HepG2 (cell line): ENCODE results near the gene TLCD5. TPM values are rescaled to one million over a fixed set of nuclear protein-coding genes. Genes with fewer than 3 reads are reported as not detected.

Experiments used
- AHDC1 ChIP-seq: sonication (generic); formaldehyde crosslinking; IDR thresholded peaks from 2 replicates; pipeline ENCODE4 v1.5.1; 2020; ENCODE audit warnings: mild to moderate bottlenecking, missing genetic modification reagents, borderline replicate concordance
- HMGXB3 ChIP-seq: sonication (generic); formaldehyde crosslinking; IDR thresholded peaks from 2 replicates; pipeline ENCODE4 v1.4.0; 2020; ENCODE audit warnings: missing genetic modification reagents, borderline replicate concordance
- HOXA7 ChIP-seq: sonication (generic); formaldehyde crosslinking; IDR thresholded peaks from 2 replicates; pipeline ENCODE4 v1.8.1; 2022; ENCODE audit warnings: mild to moderate bottlenecking, missing genetic modification reagents, moderate library complexity
- NR2F2 ChIP-seq: IDR thresholded peaks from 2 replicates; pipeline ENCODE4 v1.6.1; 2012; ENCODE audit warnings: low read depth, inconsistent platforms, borderline replicate concordance
- PCBP1 ChIP-seq: fragments of 200-400 bp; formaldehyde crosslinking; IDR thresholded peaks from 2 replicates; pipeline ENCODE4 v1.6.1; 2017; ENCODE audit warnings: mild to moderate bottlenecking, low read depth, low read length, borderline replicate concordance
- SKIL ChIP-seq: sonication (generic); formaldehyde crosslinking; IDR thresholded peaks from 2 replicates; pipeline ENCODE4 v1.8.0; 2022; ENCODE audit warnings: missing genetic modification reagents, mild to moderate bottlenecking, moderate library complexity, borderline replicate concordance
- SOX6 ChIP-seq, 2 experiments: fragments of 450-650 bp in 1 of 2; sonication (generic) in 1 of 2; formaldehyde crosslinking in 1 of 2; IDR thresholded peaks; 2 replicates each; pipeline versions ENCODE4 v1.4.0 to v1.6.1; 2017 to 2020; ENCODE audit warnings: antibody characterized with exemption in 1 of 2, mild to moderate bottlenecking in 1 of 2, missing genetic modification reagents in 1 of 2
- ZFP36L1 ChIP-seq: sonication (generic); formaldehyde crosslinking; IDR thresholded peaks from 2 replicates; pipeline ENCODE4 v1.8.0; 2022; ENCODE audit warnings: mild to moderate bottlenecking, missing genetic modification reagents, moderate library complexity
- ZKSCAN5 ChIP-seq: sonication (generic); formaldehyde crosslinking; IDR thresholded peaks from 2 replicates; pipeline ENCODE4 v1.5.1; 2020; ENCODE audit warnings: mild to moderate bottlenecking, missing genetic modification reagents
- ZNF20 ChIP-seq: sonication (generic); formaldehyde crosslinking; IDR thresholded peaks from 2 replicates; pipeline ENCODE4 v1.4.0; 2020; ENCODE audit warnings: mild to moderate bottlenecking, moderate library complexity, missing genetic modification reagents
- polyA plus RNA-seq, 8 experiments: library from polyadenylated mRNA; depleted of rRNA in 3 of 8; stranded (reverse) in 7 of 8; unstranded in 1 of 8; fragments of >200 nt; fragmentation: Illumina TruSeq in 4 of 8; extraction: Trizol in 4 of 8; gene quantifications; 2 replicates each; pipeline versions ENCODE4 v1.2.1 to v1.2.3, GENCODE V29; 2011 to 2016; ENCODE audit warnings: low read depth in 4 of 8, missing spikeins in 1 of 8, mixed read lengths in 1 of 8; ENCODE audit not compliant: insufficient read depth in 1 of 8
- total RNA-seq, 5 experiments: library from RNA; depleted of rRNA; stranded (reverse); fragments of >200 nt; fragmentation: Illumina TruSeq; extraction: Trizol; gene quantifications; 2 replicates each; pipeline ENCODE4 v1.2.3, GENCODE V29; 2016; ENCODE audit warnings: low read depth in 1 of 5
- TF ChIP-seq, protein P1 (sequence below): sonication (generic); formaldehyde crosslinking; IDR thresholded peaks from 2 replicates; pipeline ENCODE4 v1.4.0; 2020; ENCODE audit warnings: missing genetic modification reagents, mild to moderate bottlenecking, borderline replicate concordance
- TF ChIP-seq, protein P2 (sequence below): IDR thresholded peaks from 2 replicates; pipeline ENCODE4 v1.6.1; 2016; ENCODE audit warnings: missing genetic modification reagents, missing compliant biosample characterization

TLCD5 gene
- total and polyA plus RNA-seq, 2 of the 13 experiments (the other 11 are each of a cell fraction or from before 2014, with no cell fraction given) = 6.1 to 7.6 TPM

DNA sequence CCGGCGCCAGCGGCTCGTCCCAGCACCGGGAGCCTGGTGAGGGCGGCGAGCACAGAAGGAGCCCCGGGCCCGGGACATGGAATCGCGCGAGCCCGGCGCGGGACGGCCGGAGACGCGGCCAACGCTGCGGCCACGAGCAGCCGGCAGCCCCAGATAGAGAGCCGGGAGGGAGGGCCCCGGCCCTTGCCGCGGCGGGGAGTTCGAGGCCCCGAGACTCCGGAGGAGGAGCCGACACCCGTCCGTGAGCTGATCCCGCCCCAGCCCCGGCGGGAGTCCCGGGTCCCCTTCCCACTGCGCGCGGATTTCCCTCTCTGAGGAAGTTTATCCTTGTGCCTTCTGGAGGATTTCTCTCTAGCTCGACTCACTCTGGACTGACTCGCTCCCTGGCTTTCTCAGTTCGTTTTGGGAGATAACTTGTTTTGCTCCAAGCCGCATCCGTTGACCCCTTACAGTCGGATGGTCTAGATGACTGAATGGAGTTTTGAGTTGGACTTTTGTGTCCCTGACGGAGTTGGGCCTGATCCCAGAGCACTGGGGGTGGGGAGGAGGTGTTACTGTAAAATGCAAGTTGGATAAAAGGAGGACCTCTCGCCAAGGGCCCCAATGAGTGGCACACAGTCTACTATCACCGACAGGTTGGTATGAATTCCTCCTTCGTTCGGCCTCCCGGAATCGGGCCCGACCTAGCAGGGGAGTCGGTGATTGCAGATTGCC, 11.7 kb downstream of the TLCD5 start (continued):
- TF ChIP-seq HMGXB3 (no peak), SKIL (CRISPR knock-in tag) (no peak), SOX6 (IDR thresholded peaks at IDR 0.05) (no peak), SOX6 (CRISPR knock-in tag; IDR thresholded peaks at IDR 0.05) (0 out of 2 replicates have a peak, but pooled peaks have one; percentile 7), AHDC1 (CRISPR knock-in tag) (no peak), ZFP36L1 (CRISPR knock-in tag) (no peak), PCBP1 (no peak), HOXA7 (CRISPR knock-in tag) (no peak), ZKSCAN5 (no peak), ZNF20 (no peak), NR2F2 (no peak)
- TF ChIP-seq, protein P1, sequence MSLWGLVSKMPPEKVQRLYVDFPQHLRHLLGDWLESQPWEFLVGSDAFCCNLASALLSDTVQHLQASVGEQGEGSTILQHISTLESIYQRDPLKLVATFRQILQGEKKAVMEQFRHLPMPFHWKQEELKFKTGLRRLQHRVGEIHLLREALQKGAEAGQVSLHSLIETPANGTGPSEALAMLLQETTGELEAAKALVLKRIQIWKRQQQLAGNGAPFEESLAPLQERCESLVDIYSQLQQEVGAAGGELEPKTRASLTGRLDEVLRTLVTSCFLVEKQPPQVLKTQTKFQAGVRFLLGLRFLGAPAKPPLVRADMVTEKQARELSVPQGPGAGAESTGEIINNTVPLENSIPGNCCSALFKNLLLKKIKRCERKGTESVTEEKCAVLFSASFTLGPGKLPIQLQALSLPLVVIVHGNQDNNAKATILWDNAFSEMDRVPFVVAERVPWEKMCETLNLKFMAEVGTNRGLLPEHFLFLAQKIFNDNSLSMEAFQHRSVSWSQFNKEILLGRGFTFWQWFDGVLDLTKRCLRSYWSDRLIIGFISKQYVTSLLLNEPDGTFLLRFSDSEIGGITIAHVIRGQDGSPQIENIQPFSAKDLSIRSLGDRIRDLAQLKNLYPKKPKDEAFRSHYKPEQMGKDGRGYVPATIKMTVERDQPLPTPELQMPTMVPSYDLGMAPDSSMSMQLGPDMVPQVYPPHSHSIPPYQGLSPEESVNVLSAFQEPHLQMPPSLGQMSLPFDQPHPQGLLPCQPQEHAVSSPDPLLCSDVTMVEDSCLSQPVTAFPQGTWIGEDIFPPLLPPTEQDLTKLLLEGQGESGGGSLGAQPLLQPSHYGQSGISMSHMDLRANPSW (CRISPR knock-in tag) = no peak
- TF ChIP-seq, protein P2, sequence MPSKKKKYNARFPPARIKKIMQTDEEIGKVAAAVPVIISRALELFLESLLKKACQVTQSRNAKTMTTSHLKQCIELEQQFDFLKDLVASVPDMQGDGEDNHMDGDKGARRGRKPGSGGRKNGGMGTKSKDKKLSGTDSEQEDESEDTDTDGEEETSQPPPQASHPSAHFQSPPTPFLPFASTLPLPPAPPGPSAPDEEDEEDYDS (CRISPR knock-in tag) = no peak
